ENCODE measurements around the gene PMEL.

DNA sequence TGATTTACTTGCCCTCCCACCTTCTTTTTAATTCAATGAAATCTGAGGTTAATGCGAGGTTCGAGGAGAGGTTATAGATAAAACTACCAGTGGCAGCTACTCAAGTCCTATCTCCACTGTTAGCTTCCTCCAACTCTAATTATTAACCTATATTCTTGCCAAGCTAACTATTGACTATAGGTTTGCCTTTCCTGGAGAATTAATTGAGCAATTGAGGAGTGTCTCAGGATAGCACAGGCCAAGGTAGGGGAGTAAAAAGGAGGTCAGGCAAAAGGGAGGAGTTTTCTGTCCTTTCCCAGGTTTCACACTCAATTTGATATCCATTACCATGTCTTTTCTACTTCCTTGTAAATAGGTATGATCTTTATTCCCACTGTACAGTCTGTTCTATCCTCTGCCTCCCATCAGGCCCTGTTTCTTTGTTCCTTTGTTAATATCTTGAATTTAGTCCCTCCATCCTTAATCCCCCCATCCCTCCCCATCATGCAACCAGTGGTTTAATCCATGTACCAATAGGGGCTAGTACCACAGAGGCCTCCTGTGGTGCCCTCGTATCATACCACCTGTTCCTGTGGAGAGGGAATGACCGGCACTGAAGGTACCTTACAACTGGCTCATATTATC is 27.5 kb upstream of the PMEL start:
- no peak for TF ChIP-seq EZH2 (IDR thresholded peaks at IDR 0.05; ENCODE audit: insufficient read depth, poor library complexity, severe bottlenecking)
- TF ChIP-seq EZH2phosphoT487 (IDR thresholded peaks at IDR 0.05; ENCODE audit: insufficient read depth, low read depth) = no peak

Data from GM23248 (cell line).